ENCODE measurements around the gene OR9Q1. TPM values are rescaled to one million over a fixed set of nuclear protein-coding genes. Genes with fewer than 3 reads are reported as not detected.

The OR9Q1 gene
- total RNA-seq, 1 experiment from 2014 or later = not detected

Other genes starting within 250 kb of the OR9Q1 start
- not detected in 2 replicates for gene OR6Q1, start 7.1 kb downstream of the OR9Q1 start, total RNA-seq (2014; rRNA removed)
- not detected in 2 replicates for gene OR9I1, start 101.6 kb downstream of the OR9Q1 start, total RNA-seq (2014; rRNA removed)
- not detected in 2 replicates for gene OR9Q2, start 165.2 kb downstream of the OR9Q1 start, total RNA-seq (2014; rRNA removed)
- not detected in 2 replicates for gene OR1S2, start 180.3 kb downstream of the OR9Q1 start, total RNA-seq (2014; rRNA removed)
- not detected in 2 replicates for gene OR1S1, start 188.8 kb downstream of the OR9Q1 start, total RNA-seq (2014; rRNA removed)
- not detected in 2 replicates for gene OR10Q1, start 205.0 kb downstream of the OR9Q1 start, total RNA-seq (2014; rRNA removed)
- not detected in 2 replicates for gene OR10W1, start 244.4 kb downstream of the OR9Q1 start, total RNA-seq (2014; rRNA removed)

Data from LHCN-M2 (cell line).